WTC11 (cell line): ENCODE results near the gene PLA2G4A. TPM values are rescaled to one million over a fixed set of nuclear protein-coding genes. Genes with fewer than 3 reads are reported as not detected.

ENCODE experiments used
- ATAC-seq: fragments of 200-7000 bp; cut with Tn5 transposase; 2 replicates; pipeline ENCODE4 v1.10.0; 2021; ENCODE audit warnings: mild to moderate bottlenecking, moderate library complexity
- CTCF ChIA-PET: fragments of 300-600 bp; sonication (Branson Sonifier 250); formaldehyde crosslinking; loops from one replicate; lab custom pipeline; 2021; ENCODE audit warnings: antibody characterized with exemption; lab: Charles Lee
- POLR2A ChIA-PET: fragments of 350-600 bp; sonication (Branson Sonifier 250); formaldehyde crosslinking; loops from one replicate; lab custom pipeline; 2021; ENCODE audit warnings: antibody characterized with exemption; lab: Charles Lee
- DNase-seq: peaks from one replicate; pipeline ENCODE4 v3.0.0; 2021; ENCODE audit warnings: low spot score
- H3K27ac Mint-ChIP-seq: 2 replicates; pipeline ENCODE4 v1.8.0; 2021; ENCODE audit warnings: mixed read lengths
- H3K27me3 Mint-ChIP-seq: 2 replicates; pipeline ENCODE4 v1.8.0; 2021; ENCODE audit warnings: low read depth, mild to moderate bottlenecking, moderate library complexity, mixed read lengths
- H3K36me3 Mint-ChIP-seq: 2 replicates; pipeline ENCODE4 v1.8.0; 2021; ENCODE audit warnings: mixed read lengths
- H3K4me1 Mint-ChIP-seq: 2 replicates; pipeline ENCODE4 v1.8.0; 2022; ENCODE audit warnings: mixed read lengths
- H3K4me3 Mint-ChIP-seq: 2 replicates; pipeline ENCODE4 v1.8.0; 2021; ENCODE audit warnings: mild to moderate bottlenecking, moderate library complexity, mixed read lengths
- H3K9me3 Mint-ChIP-seq: 2 replicates; pipeline ENCODE4 v1.8.0; 2021; ENCODE audit warnings: mixed read lengths
- AFF4 ChIP-seq: sonication (generic); formaldehyde crosslinking; IDR thresholded peaks from 2 replicates; pipeline ENCODE4 v1.8.1; 2023; ENCODE audit warnings: mild to moderate bottlenecking, missing genetic modification reagents, borderline replicate concordance
- ATF3 ChIP-seq: sonication (generic); formaldehyde crosslinking; conservative IDR thresholded peaks from 2 replicates; pipeline ENCODE4 v1.8.1; 2022; ENCODE audit warnings: mild to moderate bottlenecking, missing genetic modification reagents
- E2F1 ChIP-seq: sonication (generic); formaldehyde crosslinking; IDR thresholded peaks from 2 replicates; pipeline ENCODE4 v1.8.0; 2022; ENCODE audit warnings: mild to moderate bottlenecking, missing genetic modification reagents
- E2F4 ChIP-seq: sonication (generic); formaldehyde crosslinking; IDR thresholded peaks from 2 replicates; pipeline ENCODE4 v1.8.1; 2022; ENCODE audit warnings: low read depth, mild to moderate bottlenecking, moderate library complexity, missing genetic modification reagents, borderline replicate concordance
- FOXJ3 ChIP-seq: sonication (generic); formaldehyde crosslinking; IDR thresholded peaks from 2 replicates; pipeline ENCODE4 v1.9.0; 2021; ENCODE audit warnings: missing genetic modification reagents, mild to moderate bottlenecking, borderline replicate concordance
- FOXP1 ChIP-seq: sonication (generic); formaldehyde crosslinking; IDR thresholded peaks from 2 replicates; pipeline ENCODE4 v1.8.0; 2022; ENCODE audit warnings: missing genetic modification reagents, mild to moderate bottlenecking, moderate library complexity, borderline replicate concordance
- GRHL2 ChIP-seq: fragments of 250-450 bp; sonication (Bioruptor Pico); IDR thresholded peaks from 2 replicates; pipeline ENCODE4 v1.8.0; 2022; ENCODE audit warnings: mild to moderate bottlenecking, moderate library complexity; ENCODE audit not compliant: insufficient replicate concordance, severe bottlenecking
- HMGXB4 ChIP-seq: sonication (generic); formaldehyde crosslinking; IDR thresholded peaks from 2 replicates; pipeline ENCODE4 v1.8.1; 2023; ENCODE audit warnings: mild to moderate bottlenecking, moderate library complexity, missing genetic modification reagents
- JUN ChIP-seq: sonication (generic); formaldehyde crosslinking; IDR thresholded peaks from 2 replicates; pipeline ENCODE4 v1.8.0; 2023; ENCODE audit warnings: mild to moderate bottlenecking, missing genetic modification reagents
- MYBL2 ChIP-seq: sonication (generic); formaldehyde crosslinking; IDR thresholded peaks from 2 replicates; pipeline ENCODE4 v1.8.1; 2023; ENCODE audit warnings: mild to moderate bottlenecking, moderate library complexity, missing genetic modification reagents
- NFYB ChIP-seq: sonication (generic); formaldehyde crosslinking; conservative IDR thresholded peaks from 2 replicates; pipeline ENCODE4 v1.8.0; 2022; ENCODE audit warnings: low read depth, missing genetic modification reagents
- NR1H2 ChIP-seq: sonication (generic); formaldehyde crosslinking; IDR thresholded peaks from 2 replicates; pipeline ENCODE4 v1.9.0; 2021; ENCODE audit warnings: mild to moderate bottlenecking, moderate library complexity, missing genetic modification reagents
- OVOL2 ChIP-seq: fragments of 250-450 bp; sonication (Bioruptor Pico); IDR thresholded peaks from 2 replicates; pipeline ENCODE4 v1.9.0; 2021; ENCODE audit warnings: mild to moderate bottlenecking, borderline replicate concordance
- PRRX2 ChIP-seq: fragments of 250-450 bp; sonication (Bioruptor Pico); IDR thresholded peaks from 2 replicates; pipeline ENCODE4 v1.8.0; 2021; ENCODE audit warnings: mild to moderate bottlenecking
- SMAD3 ChIP-seq: sonication (generic); formaldehyde crosslinking; IDR thresholded peaks from 2 replicates; pipeline ENCODE4 v1.8.0; 2022; ENCODE audit warnings: missing genetic modification reagents, mild to moderate bottlenecking, borderline replicate concordance
- SP1 ChIP-seq: sonication (generic); formaldehyde crosslinking; conservative IDR thresholded peaks from 2 replicates; pipeline ENCODE4 v1.8.1; 2022; ENCODE audit warnings: missing genetic modification reagents
- TCF7 ChIP-seq: sonication (generic); formaldehyde crosslinking; IDR thresholded peaks from 2 replicates; pipeline ENCODE4 v1.8.0; 2022; ENCODE audit warnings: mild to moderate bottlenecking, low read depth, missing genetic modification reagents, moderate library complexity
- TEAD4 ChIP-seq: sonication (generic); formaldehyde crosslinking; IDR thresholded peaks from 2 replicates; pipeline ENCODE4 v1.8.0; 2022; ENCODE audit warnings: mild to moderate bottlenecking, missing genetic modification reagents
- ZMAT4 ChIP-seq: fragments of 250-450 bp; sonication (Bioruptor Pico); IDR thresholded peaks from 2 replicates; pipeline ENCODE4 v1.9.0; 2021; ENCODE audit warnings: mild to moderate bottlenecking
- ZNF425 ChIP-seq: fragments of 250-450 bp; sonication (Bioruptor Pico); conservative IDR thresholded peaks from 2 replicates; pipeline ENCODE4 v1.9.0; 2021; ENCODE audit warnings: mild to moderate bottlenecking
- ZSCAN18 ChIP-seq: fragments of 250-450 bp; sonication (Bioruptor Pico); IDR thresholded peaks from 2 replicates; pipeline ENCODE4 v2.1.2; 2022; ENCODE audit warnings: mild to moderate bottlenecking, moderate library complexity
- total RNA-seq: library from RNA; stranded (reverse); gene quantifications from 3 replicates; pipeline ENCODE4 v1.2.3, GENCODE V29; 2021

PLA2G4A gene
- total RNA-seq, 1 experiment from 2014 or later = 1.3 TPM

- H3K4me3 Mint-ChIP-seq = no peak overlapping the region
- CTCF ChIA-PET = no interaction called here
These were observed 64.2 kb downstream of the PLA2G4A start for GRCh38 chr1:186892936-186893335.

GRCh38 chr1:186894415-186894814, 65.7 kb downstream of the PLA2G4A start:
- ATAC-seq (no peak), DNase-seq (no peak)
- POLR2A ChIA-PET = interaction anchor here (0.7 kb wide), 1 partner anchor 355 kb away, joined by 7 read pairs; no protein-coding TSS in a partner anchor
- no peak for TF ChIP-seq AFF4
- TF ChIP-seq NFYB (CRISPR knock-in tag) = no peak
- TF ChIP-seq ATF3 (CRISPR knock-in tag) = no peak
- no peak for TF ChIP-seq NR1H2 (CRISPR knock-in tag)
- no peak for TF ChIP-seq FOXJ3 (CRISPR knock-in tag)
- no peak for TF ChIP-seq E2F1 (CRISPR knock-in tag)
- TF ChIP-seq FOXP1 (CRISPR knock-in tag) = no peak
- no peak for TF ChIP-seq SP1
- TF ChIP-seq JUN (CRISPR knock-in tag) = no peak
- TF ChIP-seq TEAD4 (CRISPR knock-in tag) = no peak
- Mint-ChIP-seq H3K27ac (no peak overlapping the region), H3K4me3 (no peak overlapping the region), H3K27me3 (no peaks in the 10 kb centered on the region), H3K36me3 (no peaks in the 10 kb centered on the region), H3K9me3 (no peaks in the 10 kb centered on the region), H3K4me1 (no peaks in the 10 kb centered on the region)
- CTCF ChIA-PET = no interaction called here

More at GRCh38 chr1:186892936-186893335, 64.2 kb downstream of the PLA2G4A start:
- POLR2A ChIA-PET = no interaction called here
- no peak for DNase-seq
- Mint-ChIP-seq H3K36me3 (no peaks in the 10 kb centered on the region), H3K27ac (no peak overlapping the region), H3K4me1 (no peaks in the 10 kb centered on the region), H3K27me3 (no peaks in the 10 kb centered on the region), H3K9me3 (no peaks in the 10 kb centered on the region)
- TF ChIP-seq HMGXB4 = no peak
- TF ChIP-seq GRHL2 = no peak
- no peak for ATAC-seq

GRCh38 chr1:186896211-186896610, 67.5 kb downstream of the PLA2G4A start:
- POLR2A ChIA-PET = no interaction called here
- no peak overlapping the region for H3K27ac Mint-ChIP-seq
- H3K27me3 Mint-ChIP-seq = no peaks in the 10 kb centered on the region
- peaks cover 5% of the 10 kb centered on the region for H3K9me3 Mint-ChIP-seq
- H3K4me3 Mint-ChIP-seq = no peak overlapping the region
- peaks cover 3% of the 10 kb centered on the region for H3K4me1 Mint-ChIP-seq
- DNase-seq (no peak), ATAC-seq (no peak)
- no peaks in the 10 kb centered on the region for H3K36me3 Mint-ChIP-seq
- CTCF ChIA-PET = no interaction called here
- no peak for TF ChIP-seq ZNF425 (CRISPR knock-in tag)
- TF ChIP-seq TCF7 (CRISPR knock-in tag) = no peak
- no peak for TF ChIP-seq MYBL2
- TF ChIP-seq OVOL2 = no peak
- no peak for TF ChIP-seq ZMAT4
- no peak for TF ChIP-seq E2F4 (CRISPR knock-in tag)
- no peak for TF ChIP-seq PRRX2 (CRISPR knock-in tag)
- no peak for TF ChIP-seq SMAD3 (CRISPR knock-in tag)
- TF ChIP-seq ZSCAN18 (CRISPR knock-in tag) = no peak
